ENCODE results near the gene IGFLR1. TPM values are rescaled to one million over a fixed set of nuclear protein-coding genes. Genes with fewer than 3 reads are reported as not detected.

The IGFLR1 gene
- total and polyA plus RNA-seq, 2 donors (not counting 3 experiments of a cell fraction or from before 2014, with no cell fraction given) = 2.6 to 7.6 TPM

DNA sequence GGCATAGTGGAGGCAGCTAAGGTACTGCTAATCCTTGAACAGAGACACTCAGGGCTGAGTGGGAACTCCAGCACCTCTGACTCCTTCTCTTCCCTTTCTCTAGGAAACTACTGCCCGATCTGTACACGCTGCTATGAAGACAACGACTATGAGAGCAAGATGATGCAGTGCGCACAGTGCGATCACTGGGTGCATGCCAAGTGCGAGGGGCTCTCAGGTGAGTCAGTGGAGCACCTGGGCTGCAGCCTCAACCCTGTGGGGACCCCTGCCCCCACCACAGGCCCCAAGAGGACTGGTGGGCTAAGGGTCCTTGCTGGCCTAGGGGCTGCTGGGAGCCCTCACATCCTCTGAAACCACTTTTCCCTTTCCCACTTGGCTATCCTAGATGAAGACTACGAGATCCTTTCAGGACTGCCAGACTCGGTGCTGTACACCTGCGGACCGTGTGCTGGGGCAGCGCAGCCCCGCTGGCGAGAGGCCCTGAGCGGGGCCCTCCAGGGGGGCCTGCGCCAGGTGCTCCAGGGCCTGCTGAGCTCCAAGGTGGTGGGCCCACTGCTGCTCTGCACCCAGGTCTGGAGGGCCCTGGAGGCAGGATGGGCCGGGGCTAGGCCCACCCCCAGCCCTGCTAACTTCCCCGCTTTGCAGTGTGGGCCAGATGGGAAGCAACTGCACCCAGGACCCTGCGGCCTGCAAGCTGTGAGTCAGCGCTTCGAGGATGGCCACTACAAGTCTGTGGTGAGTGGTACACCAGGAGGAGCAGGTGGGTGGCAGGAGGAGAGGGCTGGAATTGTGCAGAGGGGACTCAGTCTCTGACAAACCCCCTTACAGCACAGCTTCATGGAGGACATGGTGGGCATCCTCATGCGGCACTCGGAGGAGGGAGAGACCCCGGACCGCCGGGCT is 14.9 kb downstream of the IGFLR1 start:
- DNase-seq (ENCODE audit: low read depth, low spot score) = no peak
- no TSS peak for BruUV-seq (replicated peaks)
- POLR2A ChIA-PET = no interaction called here
- Histone ChIP-seq H3K27me3 (ENCODE audit: control insufficient read depth in 2 of 2, insufficient read depth in 2 of 2, low read length in 2 of 2) (no peaks in the 10 kb centered on the region), H3K9me3 (replicated peaks; ENCODE audit: control insufficient read depth, insufficient read depth, low read length) (no peaks in the 10 kb centered on the region), H3K9me1 (replicated peaks; ENCODE audit: control insufficient read depth, extremely low read depth, insufficient read depth, low read length) (no peaks in the 10 kb centered on the region), H3K9ac (replicated peaks; ENCODE audit: extremely low read depth, insufficient read depth, low read length) (no peak overlapping the region), H3K27ac (ENCODE audit: insufficient read depth, low read depth, low read length) (no peak overlapping the region), H2AFZ (ENCODE audit: low read depth, low read length) (no peak overlapping the region), H3K4me3 (replicated peaks in 1 of 3; ENCODE audit: insufficient read depth in 1 of 3, low read depth in 1 of 3, low read length in 3 of 3) (no peak overlapping the region), H3K79me2 (ENCODE audit: control insufficient read depth, insufficient read depth, low read length) (no peaks in the 10 kb centered on the region), H3K4me1 (ENCODE audit: control insufficient read depth, extremely low read depth, insufficient read depth, low read length) (no peaks in the 10 kb centered on the region), H3K36me3 (ENCODE audit: control insufficient read depth in 2 of 2, extremely low read depth in 1 of 2, insufficient read depth in 2 of 2, low read length in 2 of 2) (peaks cover 28 to 89% of the 10 kb centered on the region in 2 experiments), H4K20me1 (replicated peaks; ENCODE audit: control insufficient read depth, extremely low read depth, insufficient read depth, low read length) (no peaks in the 10 kb centered on the region), H3K4me2 (ENCODE audit: insufficient read depth, low read length) (no peak overlapping the region)
- dilution Hi-C loops (cut with MboI; ENCODE audit: extremely low pct_ligation_motif_present, low sequenced_read_pairs) = no loop called here
- intact Hi-C loops (cut with micrococcal nuclease) = no loop called here
- no peak for TF ChIP-seq JUN (IDR thresholded peaks at IDR 0.05; ENCODE audit: borderline replicate concordance, insufficient read depth, insufficient read length, low read depth)
- TF ChIP-seq FOS (IDR thresholded peaks at IDR 0.05; ENCODE audit: borderline replicate concordance, insufficient read depth, low read length) = no peak
- no peak for TF ChIP-seq POLR2AphosphoS5 (IDR thresholded peaks at IDR 0.05; ENCODE audit: insufficient read depth, low read depth, low read length)
- no peak for TF ChIP-seq EZH2 (IDR thresholded peaks at IDR 0.05; ENCODE audit: borderline replicate concordance, low read depth, low read length, severe bottlenecking)
- no peak for TF ChIP-seq POLR2A (IDR thresholded peaks at IDR 0.05; ENCODE audit: low read depth, low read length)
- no peak for TF ChIP-seq CTCF (IDR thresholded peaks at IDR 0.05; ENCODE audit: extremely low read depth in 1 of 2, insufficient read depth in 1 of 2, low read depth in 1 of 2, low read length in 2 of 2)
- no peak for FAIRE-seq
- CTCF ChIA-PET = interaction anchor here (0.6 to 1.6 kb wide), 2 partner anchors 13 to 21 kb away, joined by 3 read pairs; partner anchors contain the start of gene LIN37
